ENCODE results near the gene CITED1.

CITED1 gene

GRCh38 chrX:72299891-72300630 is 5.7 kb downstream of the CITED1 start:
- Mint-ChIP-seq H3K27ac (no peak overlapping the region), H3K36me3 (no peaks in the 10 kb centered on the region), H3K9me3 (no peaks in the 10 kb centered on the region), H3K4me1 (peaks cover 7% of the 10 kb centered on the region), H3K27me3 (peaks cover 85% of the 10 kb centered on the region), H3K4me3 (no peak overlapping the region)
- CTCF ChIA-PET = no interaction called here
- no peak for DNase-seq

- DNase-seq = peak; percentile 26
- H3K9me3 Mint-ChIP-seq = no peaks in the 10 kb centered on the region
- no peak overlapping the region for H3K27ac Mint-ChIP-seq
- no peaks in the 10 kb centered on the region for H3K36me3 Mint-ChIP-seq
- H3K4me1 Mint-ChIP-seq = no peaks in the 10 kb centered on the region
- H3K27me3 Mint-ChIP-seq = peaks cover 66% of the 10 kb centered on the region
- H3K4me3 Mint-ChIP-seq = no peak overlapping the region
- CTCF ChIA-PET = interaction anchor here (0.7 kb wide), 1 partner anchor 274 kb away, joined by 4 read pairs; the partner anchor contains the start of gene HDAC8
Measured at GRCh38 chrX:72297953-72298730, 7.6 kb downstream of the CITED1 start.

GRCh38 chrX:72296991-72297390 is 8.7 kb downstream of the CITED1 start:
- CTCF ChIA-PET = no interaction called here
- Mint-ChIP-seq H3K4me3 (no peak overlapping the region), H3K36me3 (no peaks in the 10 kb centered on the region), H3K4me1 (no peaks in the 10 kb centered on the region), H3K27ac (no peak overlapping the region), H3K9me3 (no peaks in the 10 kb centered on the region), H3K27me3 (peaks cover 65% of the 10 kb centered on the region)
- no peak for DNase-seq

- Mint-ChIP-seq H3K36me3 (no peaks in the 10 kb centered on the region), H3K4me1 (no peaks in the 10 kb centered on the region), H3K27me3 (peaks cover 52% of the 10 kb centered on the region), H3K9me3 (no peaks in the 10 kb centered on the region), H3K4me3 (no peak overlapping the region), H3K27ac (no peak overlapping the region)
- no peak for DNase-seq
- CTCF ChIA-PET = no interaction called here
Measured at GRCh38 chrX:72295745-72296144, 10.0 kb downstream of the CITED1 start.

- H3K36me3 Mint-ChIP-seq = no peaks in the 10 kb centered on the region
- no peak overlapping the region for H3K27ac Mint-ChIP-seq
- H3K27me3 Mint-ChIP-seq = peaks cover 40% of the 10 kb centered on the region
- H3K4me3 Mint-ChIP-seq = no peak overlapping the region
- no peaks in the 10 kb centered on the region for H3K9me3 Mint-ChIP-seq
- no peaks in the 10 kb centered on the region for H3K4me1 Mint-ChIP-seq
- CTCF ChIA-PET = no interaction called here
- DNase-seq = no peak
Measured at GRCh38 chrX:72294497-72294896, 11.2 kb downstream of the CITED1 start.

- no peaks in the 10 kb centered on the region for H3K36me3 Mint-ChIP-seq
- H3K27me3 Mint-ChIP-seq = peaks cover 12% of the 10 kb centered on the region
- CTCF ChIA-PET = no interaction called here
- peaks cover 6% of the 10 kb centered on the region for H3K4me1 Mint-ChIP-seq
- no peak for DNase-seq
- no peak overlapping the region for H3K27ac Mint-ChIP-seq
- no peak overlapping the region for H3K4me3 Mint-ChIP-seq
- H3K9me3 Mint-ChIP-seq = no peaks in the 10 kb centered on the region
Measured at GRCh38 chrX:72282302-72282701, 23.4 kb downstream of the CITED1 start.

GRCh38 chrX:72280321-72280845 is 25.3 kb downstream of the CITED1 start:
- CTCF ChIA-PET = interaction anchor here (1.5 kb wide), 1 partner anchor 37 kb away, joined by 3 read pairs; no protein-coding TSS in a partner anchor

GRCh38 chrX:72276478-72276953 is 29.2 kb downstream of the CITED1 start:
- CTCF ChIA-PET = interaction anchor here (0.7 to 1.3 kb wide), 3 partner anchors 31 to 296 kb away, joined by 3 to 5 read pairs (median 5); partner anchors contain the start of genes ERCC6L and HDAC8
- peaks cover 44% of the 10 kb centered on the region for H3K36me3 Mint-ChIP-seq
- peak overlapping the region; percentile 93 for H3K27ac Mint-ChIP-seq
- H3K4me3 Mint-ChIP-seq = peak overlapping the region; percentile 84
- peaks cover 49% of the 10 kb centered on the region for H3K4me1 Mint-ChIP-seq
- H3K9me3 Mint-ChIP-seq = no peaks in the 10 kb centered on the region
- peaks cover 12% of the 10 kb centered on the region for H3K27me3 Mint-ChIP-seq
- DNase-seq = no peak

More at GRCh38 chrX:72280321-72280845, 25.3 kb downstream of the CITED1 start:
- Mint-ChIP-seq H3K4me3 (no peak overlapping the region), H3K27ac (no peak overlapping the region), H3K27me3 (peaks cover 12% of the 10 kb centered on the region), H3K36me3 (peaks cover 8% of the 10 kb centered on the region), H3K4me1 (peaks cover 13% of the 10 kb centered on the region), H3K9me3 (no peaks in the 10 kb centered on the region)
- no peak for DNase-seq

- peaks cover 4% of the 10 kb centered on the region for H3K27me3 Mint-ChIP-seq
- H3K4me3 Mint-ChIP-seq = peak overlapping the region; percentile 84
- no peaks in the 10 kb centered on the region for H3K9me3 Mint-ChIP-seq
- peak overlapping the region; percentile 71 for H3K27ac Mint-ChIP-seq
- CTCF ChIA-PET = interaction anchor here (1.4 kb wide), 1 partner anchor 30 kb away, joined by 4 read pairs; no protein-coding TSS in a partner anchor
- no peak for DNase-seq
- peaks cover 58% of the 10 kb centered on the region for H3K4me1 Mint-ChIP-seq
- H3K36me3 Mint-ChIP-seq = peaks cover 47% of the 10 kb centered on the region
Measured at GRCh38 chrX:72274526-72274925, 31.2 kb downstream of the CITED1 start.

- peak overlapping the region; percentile 84 for H3K4me3 Mint-ChIP-seq
- DNase-seq = no peak
- H3K27me3 Mint-ChIP-seq = peaks cover 4% of the 10 kb centered on the region
- H3K4me1 Mint-ChIP-seq = peaks cover 60% of the 10 kb centered on the region
- no peak overlapping the region for H3K27ac Mint-ChIP-seq
- no peaks in the 10 kb centered on the region for H3K9me3 Mint-ChIP-seq
- CTCF ChIA-PET = no interaction called here
- peaks cover 49% of the 10 kb centered on the region for H3K36me3 Mint-ChIP-seq
Measured at GRCh38 chrX:72273718-72274117, 32.0 kb downstream of the CITED1 start.

GRCh38 chrX:72272868-72273267 is 32.8 kb downstream of the CITED1 start:
- Mint-ChIP-seq H3K27me3 (peaks cover under 1% of the 10 kb centered on the region), H3K4me1 (peaks cover 59% of the 10 kb centered on the region), H3K9me3 (no peaks in the 10 kb centered on the region), H3K4me3 (no peak overlapping the region), H3K36me3 (peaks cover 55% of the 10 kb centered on the region), H3K27ac (no peak overlapping the region)
- no peak for DNase-seq
- CTCF ChIA-PET = no interaction called here

- CTCF ChIA-PET = no interaction called here
- Mint-ChIP-seq H3K4me3 (no peak overlapping the region), H3K9me3 (no peaks in the 10 kb centered on the region), H3K27me3 (no peaks in the 10 kb centered on the region), H3K36me3 (peaks cover 58% of the 10 kb centered on the region), H3K27ac (no peak overlapping the region), H3K4me1 (peaks cover 55% of the 10 kb centered on the region)
- no peak for DNase-seq
Measured at GRCh38 chrX:72271812-72272211, 33.9 kb downstream of the CITED1 start.

- H3K4me1 Mint-ChIP-seq = peaks cover 55% of the 10 kb centered on the region
- no peak overlapping the region for H3K4me3 Mint-ChIP-seq
- CTCF ChIA-PET = no interaction called here
- peaks cover 58% of the 10 kb centered on the region for H3K36me3 Mint-ChIP-seq
- no peaks in the 10 kb centered on the region for H3K27me3 Mint-ChIP-seq
- DNase-seq = no peak
- peak overlapping the region; percentile 5 for H3K27ac Mint-ChIP-seq
- H3K9me3 Mint-ChIP-seq = no peaks in the 10 kb centered on the region
Measured at GRCh38 chrX:72271091-72271788, 34.5 kb downstream of the CITED1 start.

- no peak for DNase-seq
- Mint-ChIP-seq H3K36me3 (peaks cover 50% of the 10 kb centered on the region), H3K9me3 (no peaks in the 10 kb centered on the region), H3K4me1 (peaks cover 49% of the 10 kb centered on the region), H3K27me3 (no peaks in the 10 kb centered on the region), H3K4me3 (no peak overlapping the region), H3K27ac (peak overlapping the region; percentile 62)
- CTCF ChIA-PET = interaction anchor here (1.0 kb wide), 1 partner anchor 25 kb away, joined by 5 read pairs; no protein-coding TSS in a partner anchor
Measured at GRCh38 chrX:72270316-72270866, 35.3 kb downstream of the CITED1 start.

Data from activated naive CD4-positive, alpha-beta T cell treated with anti-CD3 and anti-CD28 coated beads, Interleukin-2, amount 10 ng/mL, durations not matched to agents 7 days and 5 days (primary cell).